Measurements from ENCODE around the gene GADD45G.

GADD45G gene

DNA sequence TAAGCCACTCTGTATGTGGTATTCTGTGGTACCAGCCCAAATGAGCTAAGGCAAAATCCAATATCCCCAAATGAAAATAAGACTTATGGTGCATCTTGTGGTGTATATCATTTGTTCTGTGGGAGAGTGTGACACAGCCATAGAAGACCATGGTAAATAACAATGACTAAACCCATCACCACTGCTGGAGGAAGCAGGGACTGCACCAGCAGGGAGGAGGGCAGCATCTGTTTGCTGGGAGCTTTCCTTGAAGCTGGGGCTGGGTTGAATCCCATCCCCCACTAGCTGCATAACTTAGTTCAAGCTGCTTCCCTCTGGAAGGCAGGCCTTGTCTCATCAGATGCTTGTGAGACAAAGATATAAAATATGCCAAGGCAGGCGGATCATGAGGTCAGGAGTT, 14.2 kb downstream of the GADD45G start:
- Histone ChIP-seq H3K9ac (no peak overlapping the region), H3K4me3 (no peak overlapping the region), H3K27ac (no peak overlapping the region), H3K36me3 (no peaks in the 10 kb centered on the region), H3K4me2 (no peak overlapping the region), H3K27me3 (peaks cover 11% of the 10 kb centered on the region; the same call in 1 of the 2 replicates), H4K20me1 (no peaks in the 10 kb centered on the region), H3K9me3 (no peaks in the 10 kb centered on the region), H3K4me1 (peaks cover 42% of the 10 kb centered on the region)
- no peak for TF ChIP-seq Cebpa-rat (IDR thresholded peaks at IDR 0.05)

DNA sequence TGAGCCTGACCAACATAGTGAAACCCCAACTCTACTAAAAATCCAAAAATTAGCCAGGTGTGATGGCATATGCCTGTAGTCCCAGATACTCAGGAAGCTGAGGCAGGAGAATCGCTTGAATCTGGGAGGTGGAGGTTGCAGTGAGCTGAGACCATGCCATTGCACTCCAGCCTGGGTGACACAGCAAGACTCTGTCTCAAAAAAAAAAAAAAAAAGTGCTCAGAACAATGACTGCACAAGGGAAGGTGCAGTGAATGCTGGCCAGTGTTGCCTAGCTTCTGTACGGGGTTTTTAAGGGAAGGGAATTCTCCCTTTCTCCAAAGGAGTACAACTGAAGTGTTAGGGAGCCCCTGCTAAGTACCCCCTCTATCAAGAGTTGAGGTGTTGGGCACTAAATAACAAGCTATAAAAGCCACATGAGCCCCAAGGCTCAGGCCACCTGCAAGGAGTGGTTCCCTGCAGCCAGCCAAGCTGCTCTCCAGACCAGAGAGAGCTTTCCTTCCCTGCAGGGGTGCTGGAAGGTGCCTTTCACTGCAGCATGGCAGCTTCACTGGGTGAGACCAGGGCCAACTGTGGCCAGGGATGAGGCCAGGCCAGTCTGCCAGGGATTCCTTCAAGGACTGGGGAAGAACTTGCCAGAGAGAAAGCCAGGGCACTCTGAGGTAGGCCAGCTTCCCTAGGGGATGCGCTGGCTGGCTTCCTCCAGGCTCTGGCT, 14.8 kb downstream of the GADD45G start:
- H3K27ac ChIP-seq, result no peak overlapping the region

DNA sequence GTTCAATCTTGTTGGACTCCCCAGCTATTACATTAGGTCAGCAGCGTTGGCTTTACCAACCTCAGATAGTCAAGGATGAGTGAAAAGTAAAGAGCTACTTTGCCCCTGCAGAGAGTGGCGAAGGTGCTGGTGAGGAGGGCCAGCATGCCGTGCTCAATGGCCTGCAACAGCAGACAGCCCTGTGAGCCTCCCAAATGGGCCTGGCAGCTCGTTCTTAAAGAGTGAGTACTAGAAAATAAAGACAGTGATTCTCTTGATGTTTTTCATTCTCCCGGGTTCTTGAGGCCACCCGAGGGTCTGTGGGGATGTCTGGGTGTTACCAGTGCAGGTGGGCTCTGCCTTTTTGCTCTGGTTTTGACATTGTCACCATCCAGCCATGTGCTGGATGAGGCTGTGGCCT, 16.2 kb downstream of the GADD45G start:
- Histone ChIP-seq H3K27ac (no peak overlapping the region), H3K27me3 (peaks cover 21% of the 10 kb centered on the region; the same call in 1 of the 2 replicates), H3K4me1 (peaks cover 47% of the 10 kb centered on the region), H3K4me2 (no peak overlapping the region), H3K4me3 (no peak overlapping the region), H3K36me3 (no peaks in the 10 kb centered on the region), H3K9me3 (no peaks in the 10 kb centered on the region), H3K9ac (no peak overlapping the region), H4K20me1 (no peaks in the 10 kb centered on the region)
- no peak for TF ChIP-seq Cebpa-rat (IDR thresholded peaks at IDR 0.05)

More for the DNA sequence above, 14.8 kb downstream of the GADD45G start:
- no peak overlapping the region for H3K4me3 ChIP-seq
- peak overlapping the region; percentile 44; the same call in 1 of the 2 replicates for H3K4me2 ChIP-seq
- H3K4me1 ChIP-seq, result peaks cover 47% of the 10 kb centered on the region
- H4K20me1 ChIP-seq, result no peaks in the 10 kb centered on the region
- peaks cover 17% of the 10 kb centered on the region; the same call in 1 of the 2 replicates for H3K27me3 ChIP-seq
- no peak overlapping the region for H3K9ac ChIP-seq
- no peaks in the 10 kb centered on the region for H3K9me3 ChIP-seq
- H3K36me3 ChIP-seq, result no peaks in the 10 kb centered on the region
- no peak for TF ChIP-seq Cebpa-rat (IDR thresholded peaks at IDR 0.05)

DNA sequence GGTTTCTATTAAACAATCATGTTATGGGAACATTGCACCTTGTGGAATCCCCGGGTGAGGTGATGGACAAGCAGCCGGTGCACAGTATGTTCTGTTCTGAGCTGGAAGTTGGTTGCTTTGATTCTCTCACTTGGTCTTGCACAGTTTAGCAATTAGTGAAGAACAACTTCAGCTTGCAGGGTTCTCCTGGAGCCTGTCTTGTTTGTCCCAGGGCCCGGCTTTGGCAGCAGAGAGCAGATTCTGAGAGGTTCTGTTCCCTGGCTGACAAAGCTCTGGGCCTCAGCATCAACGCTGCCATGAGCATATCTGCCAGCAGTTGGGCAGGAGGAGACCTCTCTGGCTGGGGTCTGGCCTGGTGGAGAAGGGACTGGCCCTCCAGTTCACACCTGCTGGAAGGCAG, 16.9 kb downstream of the GADD45G start:
- Histone ChIP-seq H3K9ac (no peak overlapping the region), H3K4me1 (peaks cover 47% of the 10 kb centered on the region), H3K4me3 (no peak overlapping the region), H3K4me2 (peak overlapping the region; percentile 68), H3K9me3 (no peaks in the 10 kb centered on the region), H3K27ac (no peak overlapping the region), H4K20me1 (no peaks in the 10 kb centered on the region), H3K36me3 (no peaks in the 10 kb centered on the region), H3K27me3 (peaks cover 21% of the 10 kb centered on the region; the same call in 1 of the 2 replicates)
- TF ChIP-seq Cebpa-rat (IDR thresholded peaks at IDR 0.05), result no peak

DNA sequence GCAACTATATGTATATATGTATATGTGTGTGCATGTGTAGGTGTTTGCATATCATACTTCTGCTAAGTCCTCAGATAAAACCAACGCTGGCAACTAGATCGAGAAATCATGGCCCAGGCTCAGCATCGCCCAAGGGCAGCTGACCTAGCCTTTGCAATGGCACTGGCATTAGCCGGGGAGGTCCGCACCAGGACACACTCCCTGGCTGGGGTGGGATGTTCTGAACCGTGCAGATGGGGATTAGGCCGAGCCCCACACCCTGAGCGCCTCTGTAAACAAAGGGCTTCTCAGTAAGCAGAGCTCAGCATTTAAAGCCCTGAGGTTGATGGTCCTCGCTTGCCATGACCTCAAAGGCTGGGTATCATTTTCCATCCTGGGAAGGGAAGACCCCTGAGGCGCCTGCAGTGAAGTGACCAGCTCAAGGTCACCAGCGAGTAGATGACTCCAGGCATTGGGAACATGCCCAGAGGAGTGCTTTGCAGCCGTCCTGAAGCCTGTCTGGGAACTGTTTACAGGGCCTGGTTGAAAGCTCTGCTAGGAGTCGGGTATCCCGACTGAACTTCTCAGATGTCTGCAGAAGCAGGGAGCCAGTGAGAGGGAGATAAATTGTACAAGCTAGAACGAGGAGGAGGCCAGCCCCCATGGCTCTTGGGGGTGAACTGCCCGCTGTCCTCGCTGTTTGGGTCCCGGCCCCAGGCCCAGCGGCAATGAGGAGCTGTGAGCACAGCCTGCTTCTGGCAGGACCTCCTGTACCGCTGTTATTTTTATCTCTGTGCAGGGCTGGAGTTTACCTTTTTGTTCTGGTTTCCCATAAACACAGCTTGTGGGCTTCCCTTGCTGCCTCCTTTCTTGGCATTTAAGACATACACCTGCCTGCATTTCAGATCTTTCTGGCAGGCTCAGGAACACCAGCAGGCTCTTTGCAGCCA, 18.4 kb downstream of the GADD45G start:
- no peaks in the 10 kb centered on the region for H3K36me3 ChIP-seq
- no peak overlapping the region for H3K4me3 ChIP-seq
- peak overlapping the region; percentile 23; the same call in 1 of the 2 replicates for H3K4me2 ChIP-seq
- no peak for TF ChIP-seq Cebpa-rat (IDR thresholded peaks at IDR 0.05)
- peaks cover 21% of the 10 kb centered on the region; the same call in 1 of the 2 replicates for H3K27me3 ChIP-seq
- H3K4me1 ChIP-seq, result peaks cover 47% of the 10 kb centered on the region
- no peak overlapping the region for H3K9ac ChIP-seq
- H3K9me3 ChIP-seq, result no peaks in the 10 kb centered on the region
- no peaks in the 10 kb centered on the region for H4K20me1 ChIP-seq
- H3K27ac ChIP-seq, result no peak overlapping the region

DNA sequence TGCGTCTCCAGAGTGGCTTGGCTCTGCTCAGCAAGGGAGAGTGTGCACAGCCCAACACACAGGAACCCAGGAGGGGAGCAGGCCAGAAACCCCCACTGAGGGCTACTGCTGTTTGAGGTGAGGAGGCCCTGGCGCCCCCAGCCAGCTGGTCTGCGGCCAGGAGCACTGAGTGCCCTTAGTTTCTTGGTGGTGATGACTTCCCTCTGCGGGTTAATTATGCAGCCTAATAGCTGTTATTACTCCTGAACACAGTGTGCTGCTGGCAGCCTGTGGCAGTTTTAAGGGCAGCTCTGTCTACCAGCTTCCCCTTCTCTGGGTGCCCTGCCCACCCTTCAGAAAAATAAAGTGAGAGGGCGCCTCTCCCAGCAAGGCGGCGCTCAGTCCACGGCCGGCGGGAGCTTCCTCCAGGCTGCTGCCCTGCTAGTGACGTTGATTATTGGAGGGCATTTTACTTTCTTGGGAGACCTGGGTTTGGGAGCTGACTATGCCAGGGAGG, 19.2 kb downstream of the GADD45G start:
- no peaks in the 10 kb centered on the region for H4K20me1 ChIP-seq
- peaks cover 47% of the 10 kb centered on the region for H3K4me1 ChIP-seq
- H3K4me3 ChIP-seq, result no peak overlapping the region
- H3K27ac ChIP-seq, result no peak overlapping the region
- no peak overlapping the region for H3K9ac ChIP-seq
- H3K36me3 ChIP-seq, result no peaks in the 10 kb centered on the region
- H3K9me3 ChIP-seq, result no peaks in the 10 kb centered on the region
- H3K4me2 ChIP-seq, result peak overlapping the region; percentile 23; the same call in 1 of the 2 replicates
- peaks cover 21% of the 10 kb centered on the region; the same call in 1 of the 2 replicates for H3K27me3 ChIP-seq
- no peak for TF ChIP-seq Cebpa-rat (IDR thresholded peaks at IDR 0.05)

DNA sequence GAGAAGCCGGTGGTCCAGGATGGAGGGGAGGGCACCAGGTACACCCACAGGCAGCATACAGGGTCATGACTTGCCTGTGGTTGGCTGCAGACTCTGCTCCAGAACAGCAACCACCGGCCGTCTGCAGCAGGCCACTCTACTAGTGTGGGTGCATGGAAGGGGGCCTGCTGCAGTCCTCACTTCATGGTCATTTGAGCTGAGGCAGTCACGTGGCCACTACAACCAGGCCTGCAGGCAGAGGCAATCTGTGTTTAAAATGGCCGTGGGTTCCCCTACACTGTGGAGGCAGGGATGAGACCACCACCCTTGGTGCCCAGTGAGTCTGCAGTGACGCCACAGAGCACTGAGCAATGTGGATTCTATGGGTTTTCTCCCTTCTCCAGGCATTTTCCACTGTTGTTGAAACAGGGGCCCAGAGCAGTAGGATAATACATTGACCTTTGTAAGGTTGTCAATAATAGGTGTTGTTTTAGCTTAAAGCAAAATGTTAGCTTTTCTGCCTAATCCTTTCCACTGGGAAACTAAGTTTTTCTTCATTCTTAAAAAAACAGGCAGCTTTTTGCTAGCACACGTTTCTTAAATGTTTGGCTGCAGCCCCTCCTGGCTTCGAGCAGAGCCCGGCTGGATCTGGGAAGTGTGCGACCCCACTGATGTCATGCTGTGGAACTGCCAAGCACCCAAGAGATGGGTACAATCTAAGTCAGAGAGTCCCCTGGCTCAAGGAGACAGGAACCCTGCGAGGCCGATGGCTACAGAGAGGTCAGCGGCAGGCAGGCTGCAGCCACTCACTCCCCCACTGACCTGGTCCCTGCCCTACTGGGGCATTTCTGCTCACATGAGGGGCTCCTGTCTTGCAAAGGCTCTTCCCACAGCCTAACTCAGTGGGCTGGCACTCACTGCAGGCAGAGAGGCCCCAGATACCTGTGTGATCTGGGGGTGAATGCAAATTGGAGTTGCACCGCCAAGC, 21.2 kb downstream of the GADD45G start:
- Histone ChIP-seq H4K20me1 (no peaks in the 10 kb centered on the region), H3K36me3 (no peaks in the 10 kb centered on the region), H3K27me3 (peaks cover 21% of the 10 kb centered on the region; the same call in 1 of the 2 replicates), H3K4me1 (peaks cover 32% of the 10 kb centered on the region), H3K27ac (no peak overlapping the region), H3K4me2 (no peak overlapping the region), H3K9ac (no peak overlapping the region), H3K4me3 (no peak overlapping the region), H3K9me3 (no peaks in the 10 kb centered on the region)
- no peak for TF ChIP-seq Cebpa-rat (IDR thresholded peaks at IDR 0.05)

DNA sequence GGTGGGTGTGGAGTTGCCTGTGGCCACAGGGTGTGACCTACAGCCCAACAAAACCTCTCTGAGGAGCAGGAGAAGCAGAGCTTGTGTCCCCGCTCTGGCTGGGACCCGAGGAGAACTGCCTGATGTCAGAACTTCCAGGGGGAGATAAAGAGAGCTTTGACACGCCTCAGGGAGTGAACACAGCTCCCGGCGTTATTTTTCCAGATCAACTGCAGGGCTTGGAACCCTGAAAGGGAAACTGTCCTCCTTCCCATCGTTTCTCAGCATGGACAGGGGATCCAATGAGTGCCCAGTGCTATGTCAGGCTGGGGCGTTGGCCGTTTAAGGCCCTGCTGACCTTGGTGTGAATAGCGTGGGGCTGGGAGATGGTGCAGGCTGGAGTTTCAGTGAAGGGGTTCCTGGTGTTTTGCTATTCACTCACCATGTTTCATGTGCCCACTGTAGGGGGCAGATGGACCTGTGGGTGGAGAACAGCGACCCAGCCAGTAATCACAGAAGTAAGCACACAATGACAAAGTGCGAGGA, 22.0 kb downstream of the GADD45G start:
- Histone ChIP-seq H3K9ac (no peak overlapping the region), H3K27me3 (peaks cover 21% of the 10 kb centered on the region; the same call in 1 of the 2 replicates)

More for the DNA sequence above, 22.0 kb downstream of the GADD45G start:
- Histone ChIP-seq H3K4me1 (peaks cover 27% of the 10 kb centered on the region), H3K4me2 (no peak overlapping the region), H3K9me3 (no peaks in the 10 kb centered on the region), H3K27ac (no peak overlapping the region), H4K20me1 (no peaks in the 10 kb centered on the region), H3K4me3 (no peak overlapping the region), H3K36me3 (no peaks in the 10 kb centered on the region)
- no peak for TF ChIP-seq Cebpa-rat (IDR thresholded peaks at IDR 0.05)

All from BLaER1 (cell line).